GM18520 (cell line): ENCODE results near the gene CD79A.

ENCODE experiments used
- ATAC-seq: cut with Tn5 transposase; IDR thresholded peaks from one replicate; pipeline ENCODE4 v1.9.1; 2021; ENCODE audit not compliant: unreplicated experiment

Gene CD79A

GRCh38 chr19:41883463-41883820 is 6.4 kb downstream of the CD79A start:
- no peak for ATAC-seq

- ATAC-seq = peak; percentile 73
Measured at GRCh38 chr19:41883821-41884733, 7.0 kb downstream of the CD79A start.

- ATAC-seq = no peak
Measured at GRCh38 chr19:41886761-41887710, 10.0 kb downstream of the CD79A start.

DNA sequence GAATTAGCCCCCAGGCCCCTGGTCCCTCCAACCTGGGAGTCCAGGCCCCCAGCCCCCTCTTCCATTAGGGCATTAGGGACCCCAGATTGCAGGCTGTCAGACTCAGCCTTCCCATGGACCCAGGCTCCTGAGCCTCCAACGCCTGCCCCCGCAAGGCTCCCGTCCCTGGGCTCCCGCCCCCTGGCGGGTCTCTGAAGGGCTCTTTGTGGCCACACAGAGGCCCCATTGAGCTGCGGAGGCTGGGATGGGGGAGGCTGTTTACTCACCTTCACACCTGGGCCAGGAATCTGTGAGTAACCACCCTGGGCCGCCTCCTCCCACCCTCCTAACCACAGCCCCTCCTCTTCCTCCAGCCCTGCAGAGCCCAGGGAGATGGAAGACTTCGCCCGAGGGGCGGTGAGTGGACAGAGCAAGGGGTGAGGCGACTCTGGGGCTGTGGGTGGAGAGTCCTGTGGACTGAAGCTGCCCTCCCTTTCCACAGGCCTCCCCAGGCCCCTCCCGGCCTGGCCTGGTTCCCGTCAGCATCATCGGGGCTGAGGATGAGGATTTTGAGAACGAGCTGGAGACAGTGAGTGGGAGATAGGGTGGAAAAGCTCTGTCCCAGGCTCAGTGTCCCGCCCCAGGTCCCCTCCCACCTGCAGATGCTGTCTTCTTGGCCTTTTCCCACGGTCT is 10.8 kb downstream of the CD79A start:
- no peak for ATAC-seq

DNA sequence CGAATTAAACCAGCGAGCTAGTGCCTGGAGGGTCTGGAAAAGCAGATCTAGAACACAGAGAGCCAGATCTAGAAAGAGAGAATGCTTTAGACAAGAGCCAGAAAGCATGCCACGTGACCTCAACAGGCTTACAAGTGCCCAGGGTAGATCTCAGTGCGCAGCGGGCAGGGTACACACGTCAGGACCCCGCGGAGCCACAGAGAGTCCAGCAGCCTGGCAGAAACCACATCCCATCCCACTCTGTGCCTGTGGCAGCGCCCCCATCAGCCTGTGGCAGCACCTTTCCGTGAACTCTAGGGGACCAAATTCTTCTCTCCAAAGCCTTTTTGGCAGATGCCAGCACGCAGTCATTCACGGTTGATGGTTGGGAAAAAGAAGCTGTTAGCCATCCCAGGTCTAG is 11.8 kb downstream of the CD79A start:
- ATAC-seq = no peak

- ATAC-seq = no peak
Measured at GRCh38 chr19:41889896-41890295, 12.8 kb downstream of the CD79A start.

DNA sequence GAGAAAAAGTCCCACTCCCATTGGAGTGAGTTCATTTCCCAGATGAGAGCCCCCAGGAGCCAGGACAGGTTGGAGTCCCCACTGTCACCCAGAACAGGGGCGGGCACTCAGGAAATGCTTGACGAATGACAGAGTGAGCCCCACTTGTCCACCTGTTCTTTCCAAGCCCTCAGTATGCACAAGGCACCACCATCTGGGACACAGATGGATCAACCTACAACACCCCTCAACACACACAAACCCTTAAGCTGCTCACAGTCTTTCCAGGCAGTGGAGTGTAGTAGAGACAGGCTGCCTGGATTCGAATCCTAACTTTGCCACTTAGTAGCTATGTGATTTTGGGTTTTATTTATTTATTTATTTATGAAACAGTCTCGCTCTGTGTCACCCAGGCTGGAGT is 13.9 kb downstream of the CD79A start:
- ATAC-seq = no peak

DNA sequence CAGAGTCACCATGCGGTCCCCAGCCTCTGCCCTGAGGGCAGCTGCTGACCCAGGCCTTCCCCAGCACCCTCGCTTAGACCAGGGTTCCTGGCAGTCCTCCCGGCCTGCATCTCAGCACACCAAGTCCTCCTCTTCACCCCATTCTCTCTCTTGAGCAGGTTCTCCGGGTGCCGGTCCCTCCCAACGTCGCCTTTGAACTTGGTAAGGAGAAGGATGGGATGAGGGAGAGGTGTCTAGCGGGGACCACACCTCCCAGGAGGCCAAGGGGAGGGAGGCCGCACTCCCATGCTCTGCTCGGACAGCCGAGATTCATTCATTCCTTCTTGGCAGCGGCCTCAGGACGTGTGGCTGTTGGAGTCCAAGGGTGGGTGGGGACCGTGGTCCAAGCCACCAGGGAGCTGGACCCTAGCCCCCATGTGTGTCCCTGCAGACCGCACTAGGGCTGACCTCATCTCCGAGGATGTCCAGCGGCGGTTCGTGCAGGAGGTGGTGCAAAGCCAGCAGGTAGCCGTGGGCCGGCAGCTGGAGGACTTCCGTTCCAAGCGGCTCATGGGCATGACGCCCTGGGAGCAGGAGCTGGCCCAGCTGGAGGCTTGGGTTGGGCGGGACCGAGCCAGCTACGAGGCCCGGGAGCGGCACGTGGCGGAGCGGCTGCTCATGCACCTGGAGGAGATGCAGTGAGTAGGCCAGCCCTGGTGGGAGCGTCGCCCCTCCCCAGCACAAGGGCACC is 15.3 kb downstream of the CD79A start:
- ATAC-seq = no peak

DNA sequence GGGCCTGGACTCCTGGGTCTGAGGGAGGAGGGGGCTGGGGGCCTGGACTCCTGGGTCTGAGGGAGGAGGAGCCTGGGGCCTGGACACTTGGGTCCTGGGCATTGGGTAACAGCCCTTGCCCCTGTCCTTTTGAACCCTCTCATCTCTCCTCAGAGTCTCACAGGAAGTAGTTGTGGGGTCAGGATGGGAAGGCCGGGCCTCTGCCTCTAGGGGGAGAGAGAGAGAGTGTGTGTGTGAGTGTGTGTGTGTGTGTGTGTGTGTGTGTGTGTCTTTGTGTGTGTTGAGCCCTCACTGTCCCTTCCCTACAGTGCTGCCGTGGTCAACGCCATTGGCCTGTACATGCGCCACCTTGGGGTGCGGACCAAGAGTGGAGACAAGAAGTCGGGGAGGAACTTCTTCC is 16.8 kb downstream of the CD79A start:
- ATAC-seq = no peak

- no peak for ATAC-seq
Measured at GRCh38 chr19:41894350-41894749, 17.3 kb downstream of the CD79A start.

- ATAC-seq = no peak
Measured at GRCh38 chr19:41895745-41896580, 18.9 kb downstream of the CD79A start.

DNA sequence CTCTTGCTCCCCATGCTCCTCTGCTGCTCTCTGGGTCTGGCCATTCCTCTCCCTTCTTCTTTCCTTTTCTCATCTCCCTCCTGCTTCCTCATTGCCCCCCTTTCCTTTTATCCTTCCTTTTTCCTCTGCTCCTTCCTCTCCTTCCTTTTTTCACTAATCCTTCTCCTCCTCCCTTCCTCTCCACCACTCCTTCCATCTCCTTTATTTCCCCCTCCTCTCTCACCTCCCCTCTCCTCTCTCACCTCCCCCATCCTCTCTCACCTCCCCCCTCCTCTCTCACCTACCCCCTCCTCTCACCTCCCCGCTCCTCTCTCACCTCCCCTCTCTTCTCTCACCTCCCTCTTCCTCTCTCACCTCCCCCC is 19.5 kb downstream of the CD79A start:
- ATAC-seq = no peak

DNA sequence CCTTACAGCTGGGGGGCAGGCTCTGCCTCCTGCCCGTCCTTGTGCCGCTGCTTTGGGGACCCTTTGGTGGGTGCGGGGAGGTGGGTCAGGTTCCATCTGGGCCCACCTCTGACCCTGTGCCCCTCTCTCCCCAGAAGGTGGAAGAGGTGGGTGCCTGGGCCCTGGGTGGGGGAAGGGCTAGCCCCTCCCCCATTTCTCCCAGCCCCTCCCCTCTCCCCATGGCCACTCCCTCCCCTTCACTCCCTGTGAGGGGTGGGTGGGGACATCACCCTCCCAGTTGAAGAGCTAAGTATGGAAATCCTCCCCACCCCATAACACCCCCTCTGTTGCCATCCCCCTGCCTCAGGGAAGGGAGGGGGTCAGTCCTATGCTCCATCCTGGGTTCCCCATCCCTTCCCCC is 20.1 kb downstream of the CD79A start:
- no peak for ATAC-seq

DNA sequence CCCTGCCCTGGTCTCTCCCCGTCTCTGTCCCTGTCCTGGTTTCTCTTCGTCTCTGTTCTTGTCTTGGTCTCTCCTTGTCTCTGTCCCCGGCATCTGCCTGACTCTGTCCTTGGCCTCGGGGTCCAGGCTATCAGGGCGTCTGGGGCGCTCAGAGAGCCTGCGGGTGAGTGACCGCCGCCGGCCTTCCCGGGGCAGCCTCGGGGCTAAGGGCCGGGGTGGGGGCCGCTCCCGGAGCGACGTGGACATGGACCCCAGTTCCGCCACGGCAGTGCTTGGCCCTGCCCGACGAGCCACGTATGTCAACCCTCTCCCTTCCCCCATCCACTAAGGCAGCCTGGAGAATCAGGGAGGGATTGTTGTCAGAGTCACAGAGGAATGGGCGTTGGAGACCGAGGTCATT is 20.7 kb downstream of the CD79A start:
- ATAC-seq = no peak

- ATAC-seq = no peak
Measured at GRCh38 chr19:41898235-41898634, 21.2 kb downstream of the CD79A start.

- ATAC-seq = no peak
Measured at GRCh38 chr19:41901707-41902360, 24.8 kb downstream of the CD79A start.

GRCh38 chr19:41902594-41902993 is 25.5 kb downstream of the CD79A start:
- no peak for ATAC-seq

DNA sequence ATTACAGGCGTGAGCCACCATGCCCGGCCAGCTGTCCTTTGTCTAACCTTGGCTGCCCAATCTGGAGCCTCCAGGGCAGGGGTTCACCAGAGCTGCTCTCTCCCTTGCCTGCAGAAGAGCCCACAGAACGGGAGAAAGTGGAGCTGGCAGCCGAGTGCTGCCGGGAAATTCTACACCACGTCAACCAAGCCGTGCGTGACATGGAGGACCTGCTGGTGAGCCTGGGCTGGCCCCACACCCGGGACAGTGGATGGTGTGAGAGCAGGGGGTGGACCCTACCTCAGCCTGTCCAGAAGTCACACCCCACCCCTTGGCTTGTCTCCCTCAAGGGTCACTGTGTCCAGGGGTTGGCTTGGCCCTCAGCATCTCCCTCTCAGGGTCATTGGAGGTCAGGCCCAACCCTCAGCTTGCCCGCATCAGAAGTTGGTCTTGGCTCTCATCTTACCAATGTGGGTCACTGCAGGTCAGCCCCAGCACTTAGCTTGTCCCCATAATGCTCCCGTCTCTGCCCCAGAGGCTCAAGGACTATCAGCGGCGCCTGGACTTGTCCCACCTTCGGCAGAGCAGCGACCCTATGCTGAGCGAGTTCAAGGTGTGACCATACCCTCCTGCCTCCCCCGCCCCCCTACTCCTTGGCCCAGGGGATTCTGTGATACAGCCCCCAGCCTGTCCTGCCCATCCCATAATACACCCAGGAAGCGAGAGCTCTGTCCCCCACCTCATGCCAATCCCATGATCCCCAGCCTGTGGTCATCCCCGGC is 26.3 kb downstream of the CD79A start:
- ATAC-seq = no peak
